GM18499 (cell line): ENCODE measurements around the gene TTC28.
"Not testable (repeated sequence)": the region's sequence is repeated elsewhere in the genome, so short reads cannot be mapped to it uniquely, and the experiment has no call there.

Source experiments
- ATAC-seq: cut with Tn5 transposase; IDR thresholded peaks from one replicate; pipeline ENCODE4 v1.9.1; 2021; ENCODE audit warnings: moderate number of reproducible peaks; ENCODE audit not compliant: insufficient read depth, unreplicated experiment

Gene TTC28

DNA sequence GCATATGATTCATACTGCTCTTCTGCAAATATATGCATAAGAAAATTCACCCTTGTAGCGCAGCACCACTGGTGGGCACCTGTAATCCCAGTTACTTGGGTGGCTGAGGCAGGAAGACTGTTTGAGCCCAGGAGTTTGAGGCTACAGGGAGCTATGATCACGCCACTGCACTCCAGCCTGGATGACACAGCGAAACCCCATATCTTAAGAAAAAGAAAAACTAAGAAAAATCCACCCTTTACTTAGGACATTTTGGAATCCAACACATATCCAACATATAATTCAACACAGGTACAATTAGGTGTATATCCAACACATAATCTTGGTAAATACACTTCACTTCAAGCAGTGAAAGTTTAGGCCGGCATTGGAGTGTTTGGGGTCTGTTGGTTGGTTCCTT lies 505.1 kb downstream of the TTC28 start:
- no peak for ATAC-seq

DNA sequence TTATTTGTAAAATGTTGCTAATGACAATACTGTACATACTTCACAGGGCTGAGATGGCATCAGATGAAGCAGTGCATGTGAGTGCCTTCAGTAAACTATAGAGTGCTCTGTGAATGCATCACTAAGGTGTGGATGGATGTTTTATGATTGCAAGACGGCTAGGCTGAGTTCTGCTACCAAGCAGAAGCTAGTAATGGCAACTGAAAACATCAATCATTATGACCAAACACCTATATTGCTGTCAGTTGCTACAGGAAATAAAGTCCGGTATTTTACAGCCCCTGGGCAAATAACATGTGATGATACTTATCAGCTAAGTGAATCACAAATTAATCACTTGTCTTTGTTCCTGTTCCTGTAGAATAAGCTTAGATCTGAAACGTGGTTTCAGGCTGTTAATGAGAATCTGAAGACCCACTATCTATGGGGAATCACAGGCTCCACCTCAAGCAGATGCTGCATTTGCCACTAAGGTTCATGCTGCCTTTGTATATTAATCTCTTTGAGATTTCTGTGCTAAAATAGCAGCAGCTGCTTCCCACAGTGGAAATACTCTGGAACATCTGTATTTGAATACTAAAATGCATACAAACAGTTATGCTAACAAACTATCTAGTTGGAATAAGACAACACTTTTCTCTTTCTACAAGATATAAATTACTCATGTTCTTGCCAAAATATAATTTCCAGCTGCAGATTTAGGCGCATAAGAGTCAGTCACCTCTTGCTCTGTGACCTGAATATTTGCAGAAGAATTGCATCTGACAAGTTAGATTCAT lies 506.6 kb downstream of the TTC28 start:
- no peak for ATAC-seq

DNA sequence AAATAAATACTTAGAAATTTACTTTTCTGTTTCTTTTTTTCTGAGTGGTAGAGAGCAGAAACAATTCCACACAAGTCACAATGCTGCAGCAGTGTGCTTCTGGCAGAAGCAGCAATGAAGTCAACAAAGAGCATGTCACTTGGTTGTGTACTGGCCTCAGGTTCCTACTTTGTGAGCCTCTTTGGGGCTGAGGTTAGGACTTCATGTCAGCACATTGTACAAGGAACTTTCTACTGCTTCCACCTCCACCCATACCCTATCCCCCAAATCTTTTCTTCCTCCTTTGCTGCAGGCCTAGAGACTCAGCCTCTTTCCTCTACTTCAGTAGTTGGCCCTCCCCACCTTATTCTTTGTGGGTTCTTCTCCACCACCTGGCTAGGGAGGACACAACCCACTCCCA lies 507.9 kb downstream of the TTC28 start:
- ATAC-seq: no peak

DNA sequence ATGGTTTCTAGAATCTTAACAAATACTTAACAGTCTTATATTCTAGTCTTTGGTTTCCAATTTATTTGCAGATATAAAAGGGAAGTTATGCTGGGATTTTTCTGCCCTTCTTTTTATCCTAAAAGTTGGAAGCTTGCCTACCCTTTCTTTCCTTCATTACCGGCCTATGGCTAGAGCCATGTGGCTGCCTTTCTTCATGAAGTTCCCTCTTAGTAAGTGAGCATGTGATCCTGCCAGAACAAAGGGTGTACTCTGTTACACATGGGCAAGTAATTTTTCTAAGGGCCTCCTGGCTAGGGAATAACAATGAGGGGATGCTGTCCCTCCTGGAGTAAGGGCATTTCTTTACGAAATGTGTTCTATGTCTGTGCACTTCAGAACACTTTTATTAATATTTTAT lies 508.5 kb downstream of the TTC28 start:
- no peak for ATAC-seq

DNA sequence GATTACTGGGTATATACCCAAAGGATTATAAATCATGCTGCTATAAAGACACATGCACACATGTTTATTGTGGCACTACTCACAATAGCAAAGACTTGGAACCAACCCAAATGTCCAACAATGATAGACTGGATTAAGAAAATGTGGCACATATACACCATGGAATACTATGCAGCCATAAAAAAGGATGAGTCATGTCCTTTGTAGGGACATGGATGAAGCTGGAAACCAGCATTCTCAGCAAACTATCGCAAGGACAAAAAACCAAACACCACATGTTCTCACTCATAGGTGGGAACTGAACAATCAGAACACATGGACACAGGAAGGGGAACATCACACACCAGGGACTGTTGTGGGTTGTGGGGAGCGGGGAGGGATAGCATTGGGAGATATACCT lies 510.3 kb downstream of the TTC28 start:
- ATAC-seq: not testable (repeated sequence)

DNA sequence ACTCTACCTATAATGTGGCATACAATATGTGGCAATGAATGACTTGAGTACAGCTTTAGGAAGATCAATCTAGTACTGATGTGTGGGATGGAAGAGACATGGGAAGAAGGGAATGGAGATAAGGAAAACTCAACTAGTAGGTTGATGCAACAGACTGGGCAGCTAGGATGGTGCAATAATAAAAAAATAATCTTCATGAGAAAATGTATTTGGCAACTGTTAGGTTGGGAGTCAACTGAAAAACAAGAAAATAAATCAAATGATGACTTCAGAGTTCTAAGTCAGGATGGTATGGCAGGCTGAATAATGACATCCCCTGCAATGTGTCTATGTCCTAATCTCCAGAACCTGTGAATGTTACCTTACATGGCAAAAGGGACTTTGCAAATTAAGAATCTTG lies 523.8 kb downstream of the TTC28 start:
- no peak for ATAC-seq

DNA sequence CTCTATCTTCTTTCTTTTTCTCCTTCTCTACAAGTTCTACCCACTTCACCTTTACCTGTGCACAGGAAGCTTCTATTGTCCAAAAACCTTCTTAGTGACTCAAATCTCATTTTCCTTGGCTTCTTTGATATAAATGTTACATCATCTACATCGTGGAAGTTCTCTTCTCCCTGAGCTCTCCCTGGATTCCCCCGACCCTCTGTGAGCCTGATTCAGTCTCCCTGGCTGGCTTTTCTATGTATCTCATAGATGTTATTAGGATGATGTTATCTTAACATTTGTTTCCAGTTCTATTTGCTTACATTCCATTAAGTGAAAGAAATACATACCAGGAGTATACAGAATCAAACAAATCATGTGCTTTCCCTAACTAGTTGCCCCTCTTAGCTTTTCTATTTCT lies 524.8 kb downstream of the TTC28 start:
- no peak for ATAC-seq

DNA sequence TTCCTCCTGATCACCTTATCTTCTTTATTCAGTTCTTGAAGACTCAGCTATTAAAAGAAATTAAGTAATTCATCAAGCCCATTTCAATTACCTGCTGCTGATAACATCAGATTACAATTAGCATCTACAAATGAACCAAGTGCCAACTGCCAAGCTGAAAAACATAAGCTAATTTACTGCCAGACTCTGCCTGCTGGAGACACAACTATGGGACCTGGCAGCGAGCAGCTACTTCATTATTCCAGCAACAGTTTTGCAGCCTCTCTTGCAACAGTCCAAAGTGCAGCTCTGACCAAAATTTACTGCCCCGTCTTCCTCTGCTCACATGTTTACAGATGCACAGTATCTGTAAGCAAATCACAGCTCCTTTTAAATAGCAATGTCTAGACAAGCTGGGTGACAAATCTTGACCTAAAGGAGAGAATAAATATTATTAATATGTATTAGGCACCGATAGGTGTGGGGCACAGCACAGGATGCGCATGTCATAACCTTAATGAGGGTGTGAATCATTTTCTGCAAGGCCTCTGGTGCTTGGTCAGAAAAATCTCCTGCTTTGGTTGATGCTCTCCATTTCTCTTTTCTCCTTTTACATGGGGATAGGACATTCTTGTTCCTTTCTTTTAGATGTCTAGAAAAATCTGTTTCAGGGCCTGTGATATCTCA lies 528.4 kb downstream of the TTC28 start:
- no peak for ATAC-seq

DNA sequence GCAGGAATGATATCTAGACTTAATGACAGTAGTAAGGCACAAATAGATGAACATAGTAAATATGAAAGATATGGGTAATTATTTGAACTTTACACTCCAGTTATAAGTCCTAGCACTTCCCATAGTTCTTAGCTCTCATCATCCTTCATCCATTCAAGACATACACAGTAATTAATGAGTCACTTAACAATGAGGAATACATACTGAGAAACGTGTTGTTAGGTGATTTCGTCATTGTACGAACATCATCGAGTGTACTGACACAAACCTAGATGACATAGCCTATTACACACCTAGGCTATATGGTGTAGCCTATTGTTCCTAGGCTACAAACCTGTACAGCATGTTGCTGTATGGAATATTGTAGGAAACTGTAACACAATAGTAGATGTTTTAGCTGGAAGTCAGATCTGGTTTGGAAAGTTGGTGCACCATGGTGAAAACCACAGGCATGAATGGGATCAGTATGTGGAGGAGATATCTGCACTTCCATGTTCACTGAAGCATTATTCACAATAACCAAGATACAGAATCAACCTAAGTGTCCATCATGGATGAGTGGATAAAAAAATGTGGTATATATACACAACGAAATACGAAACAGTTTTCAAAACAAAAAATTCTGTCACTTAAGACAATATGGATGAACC lies 530.7 kb downstream of the TTC28 start:
- ATAC-seq: no peak

DNA sequence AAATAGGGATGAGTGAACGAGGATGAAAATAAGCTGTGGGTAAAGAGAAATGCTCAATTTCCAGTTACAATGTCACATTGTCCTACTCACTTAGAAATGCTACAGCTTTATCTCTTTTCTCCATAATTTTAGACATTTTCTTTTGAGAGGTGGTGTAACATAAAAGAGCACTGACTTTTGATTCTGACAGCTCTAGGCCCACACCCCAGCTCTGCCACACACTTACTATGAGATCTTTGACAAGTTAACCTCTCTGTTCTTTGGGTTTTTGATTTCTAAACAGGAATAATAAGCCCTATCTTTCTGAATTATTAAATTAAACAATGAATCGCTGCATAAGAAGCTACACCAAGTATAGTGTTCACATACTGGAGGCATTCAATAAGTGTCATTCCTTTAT lies 532.2 kb downstream of the TTC28 start:
- no peak for ATAC-seq

DNA sequence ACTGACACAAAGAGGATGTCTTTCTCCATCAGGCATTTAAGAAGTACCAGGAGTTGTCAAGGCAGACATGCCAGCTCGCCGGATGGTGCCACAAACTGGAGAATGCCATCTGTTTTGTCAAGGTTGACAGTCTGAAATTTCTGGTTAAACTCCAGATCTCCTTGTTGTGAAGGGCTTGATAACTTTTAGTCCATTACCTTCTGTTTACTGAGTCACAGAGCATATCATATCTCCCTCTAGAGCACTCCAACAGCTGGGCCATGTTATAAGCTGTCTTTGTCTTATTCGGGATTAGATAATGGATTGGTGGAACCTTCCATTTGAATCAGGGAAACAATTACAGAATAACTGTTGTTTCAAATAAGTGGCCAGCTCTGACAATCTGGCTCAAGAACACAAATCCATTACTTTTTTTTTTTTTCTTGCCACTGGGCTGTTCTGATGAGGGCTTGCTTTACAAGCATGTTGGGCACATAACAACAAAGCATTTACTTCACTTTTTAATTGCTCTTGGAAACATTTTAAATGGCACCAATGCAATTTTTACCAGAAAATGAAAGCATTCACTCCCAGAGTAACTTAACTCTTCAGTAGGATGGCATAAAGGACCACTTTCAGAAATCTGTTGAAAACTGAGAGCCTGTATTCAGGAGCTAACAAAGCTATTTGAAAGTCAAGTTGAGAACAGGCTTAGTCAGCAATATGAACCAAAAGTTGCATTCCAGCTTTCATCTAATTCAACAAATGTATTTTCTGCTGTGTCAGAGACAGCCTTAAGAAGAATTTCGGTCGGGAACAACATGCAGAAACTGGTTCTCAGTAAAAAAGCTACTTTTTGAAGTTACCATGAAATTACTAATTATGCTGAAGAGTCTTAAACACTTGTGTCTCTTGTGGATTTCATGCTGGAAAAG lies 533.0 kb downstream of the TTC28 start:
- ATAC-seq: no peak

DNA sequence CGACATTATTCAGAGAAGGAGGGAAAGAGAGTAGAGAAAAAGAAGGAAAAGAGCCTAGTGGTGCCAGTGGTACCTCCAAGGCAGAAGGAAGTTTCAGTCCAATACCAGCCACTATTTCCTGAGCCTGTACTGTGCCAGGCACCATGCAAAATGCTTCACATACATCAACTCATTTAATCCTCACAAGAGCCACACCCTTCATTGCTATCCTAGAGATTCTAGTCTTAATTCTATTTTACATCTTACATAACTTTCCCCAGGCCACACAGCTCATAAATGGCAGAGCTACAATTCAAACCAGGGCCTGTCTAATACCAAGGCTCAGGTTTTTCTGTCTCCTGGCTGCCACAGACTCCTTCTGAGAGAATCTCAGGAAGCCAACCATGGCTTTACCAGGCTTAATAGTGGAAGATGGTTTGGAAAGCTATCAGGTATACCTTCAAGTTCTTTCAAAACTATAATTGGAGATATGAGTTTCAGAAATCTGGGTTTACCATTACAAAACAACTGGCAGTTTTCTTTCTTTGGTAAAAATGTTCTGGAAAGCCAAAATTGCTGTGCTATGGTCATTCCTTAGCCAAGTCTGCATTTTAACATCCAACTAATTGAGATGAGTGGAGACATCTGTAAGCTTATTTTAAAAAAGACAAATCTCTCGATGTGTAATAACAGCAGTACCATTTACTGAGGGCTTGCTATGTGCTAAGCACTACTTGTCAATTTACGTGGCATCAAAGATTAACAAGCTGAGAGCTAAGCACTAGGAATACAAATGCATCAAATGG lies 535.5 kb downstream of the TTC28 start:
- ATAC-seq: no peak

DNA sequence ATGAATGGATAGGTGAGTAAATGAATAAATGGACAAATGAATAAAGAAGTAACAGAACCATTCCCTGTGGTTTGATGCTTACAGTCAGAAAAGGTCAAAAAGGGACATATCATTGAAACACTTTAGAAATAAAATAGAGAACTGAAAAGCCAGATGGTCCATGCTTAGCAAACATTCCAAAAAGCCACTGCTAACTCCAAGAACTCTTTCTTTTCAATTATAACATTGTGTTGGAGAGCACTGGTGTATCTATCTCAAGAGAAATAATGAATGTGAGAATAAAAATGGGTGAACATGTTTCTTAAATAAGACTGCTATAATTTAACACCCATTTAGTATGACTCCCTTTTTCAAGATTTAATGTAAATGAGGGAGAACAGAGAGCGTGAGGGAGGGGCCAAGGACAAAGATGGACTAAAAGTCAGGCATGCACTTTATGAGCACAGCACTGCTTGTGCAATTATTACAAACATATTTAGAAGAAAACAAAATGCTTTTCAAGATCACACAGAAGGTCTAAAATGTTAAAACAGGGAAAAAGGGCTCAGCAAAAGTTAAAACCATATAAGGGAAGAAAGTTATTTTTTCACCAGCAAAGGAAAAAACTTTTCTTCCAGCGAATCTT lies 536.3 kb downstream of the TTC28 start:
- no peak for ATAC-seq

DNA sequence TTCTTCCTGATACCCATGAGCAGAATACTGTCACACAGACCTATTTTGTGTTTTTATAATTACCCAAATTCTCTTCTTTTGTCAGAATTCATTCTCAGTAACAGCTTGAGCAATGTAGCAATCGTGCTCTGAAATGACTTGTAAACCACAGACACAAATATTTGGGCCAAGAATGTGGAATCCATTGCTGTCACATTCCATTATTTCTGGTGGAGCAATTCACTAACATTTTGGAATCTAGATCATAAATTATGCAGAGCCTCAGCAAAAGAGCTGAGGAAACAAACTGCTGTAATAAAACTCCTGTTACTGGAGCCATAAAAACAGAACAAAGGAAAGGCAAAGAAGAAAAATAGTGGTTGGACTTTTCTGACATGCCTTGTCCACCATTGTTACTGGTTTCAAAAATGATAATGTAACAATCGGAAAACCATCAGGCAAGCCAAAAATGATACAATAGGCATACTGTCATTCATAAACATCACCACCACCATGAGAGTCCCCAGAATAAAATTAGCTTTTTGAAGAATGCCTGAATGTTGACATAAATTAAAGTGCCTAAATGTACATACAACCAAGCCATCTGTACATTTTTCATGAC lies 537.2 kb downstream of the TTC28 start:
- no peak for ATAC-seq

DNA sequence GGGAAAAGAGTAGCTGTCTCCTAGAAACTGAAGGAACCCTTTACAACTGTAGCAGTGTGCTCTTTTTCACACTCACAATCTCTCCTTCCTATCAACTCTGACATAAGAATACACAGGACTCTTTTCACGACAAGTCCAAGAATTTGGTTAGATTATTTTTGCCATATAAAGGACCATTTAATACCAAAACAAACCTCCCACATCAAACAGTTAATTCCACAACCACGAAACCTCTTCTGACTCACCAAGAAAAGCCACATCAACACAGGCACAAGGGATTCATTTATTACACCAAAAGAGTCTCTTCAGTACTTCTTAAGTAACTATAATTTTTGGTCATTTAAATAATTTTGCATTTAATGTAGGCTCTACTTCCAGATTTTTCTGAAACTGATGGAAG lies 538.0 kb downstream of the TTC28 start:
- ATAC-seq: no peak

DNA sequence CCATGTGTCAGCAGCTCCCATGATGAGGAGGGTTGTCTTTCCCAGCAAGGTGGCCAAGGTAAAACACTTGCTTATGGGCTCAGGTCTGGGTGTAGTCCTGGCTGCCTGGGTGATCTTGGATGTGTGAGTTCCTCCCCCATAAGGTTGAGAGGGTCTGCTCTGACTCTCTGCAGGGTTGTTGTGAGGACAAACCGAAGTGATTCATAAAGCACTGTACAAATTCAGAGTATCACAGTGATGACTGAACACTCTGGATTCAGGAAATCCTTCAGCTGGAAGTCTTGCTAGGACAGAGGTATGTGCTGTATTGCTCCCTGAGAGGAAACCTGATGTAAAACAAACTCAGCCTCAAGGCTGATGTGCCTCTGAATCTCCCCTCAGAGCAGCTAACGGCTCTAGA lies 539.7 kb downstream of the TTC28 start:
- no peak for ATAC-seq

DNA sequence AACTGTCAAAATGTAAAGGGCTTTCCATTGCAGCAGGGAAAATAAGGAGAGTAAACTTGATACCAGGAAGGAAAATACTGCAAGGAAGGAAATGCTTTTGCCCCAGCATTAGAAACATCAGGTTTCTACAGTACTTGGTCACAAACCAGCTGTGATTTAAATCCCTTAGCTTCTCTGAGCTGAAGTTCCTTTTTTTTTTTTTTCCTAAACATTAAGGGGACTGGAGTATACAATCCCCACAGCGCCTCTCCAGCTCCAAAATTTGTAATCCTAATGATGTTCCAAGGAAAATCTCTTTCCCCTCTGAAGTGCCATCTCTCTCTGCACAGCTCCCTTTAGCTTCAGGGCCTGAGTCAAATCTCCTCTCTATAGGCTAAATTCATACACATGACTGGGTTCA lies 540.1 kb downstream of the TTC28 start:
- no peak for ATAC-seq

DNA sequence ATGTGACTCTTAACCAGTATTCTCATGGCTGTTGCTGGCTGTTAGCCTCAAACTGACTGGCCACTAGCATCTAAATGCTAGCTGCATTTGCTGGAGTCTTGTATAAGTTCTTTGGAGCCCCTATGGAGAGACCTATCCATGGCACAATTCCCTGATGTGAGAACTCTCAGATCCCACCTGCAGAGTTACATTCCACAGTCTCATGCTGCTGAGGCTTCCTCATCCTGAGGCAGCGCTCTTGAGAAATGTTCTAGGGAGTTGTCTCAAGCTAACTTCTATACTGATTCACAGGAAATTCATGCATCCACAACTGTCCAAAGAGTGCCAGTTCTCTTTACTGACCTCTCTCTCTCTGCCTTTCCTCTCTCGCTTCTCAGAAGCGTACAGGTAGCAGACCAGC lies 542.6 kb downstream of the TTC28 start:
- no peak for ATAC-seq

DNA sequence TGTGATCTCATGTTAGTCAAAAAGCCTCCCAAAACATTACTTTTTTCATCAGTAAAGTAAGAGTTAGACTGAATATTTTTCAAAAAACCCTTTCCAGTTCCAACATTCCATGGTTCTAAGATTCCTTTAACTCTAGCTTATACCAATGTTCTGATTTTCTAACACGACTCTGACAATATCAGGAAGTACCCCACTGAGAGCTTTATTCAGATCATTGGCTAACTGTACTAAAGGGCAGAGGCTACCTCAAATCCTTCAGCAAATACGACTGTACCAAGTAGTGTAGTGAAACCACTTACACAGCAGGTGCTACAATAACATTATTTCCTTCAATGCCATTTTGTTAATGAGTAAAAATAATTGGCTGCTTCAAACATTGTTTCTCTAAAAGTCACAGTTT lies 547.2 kb downstream of the TTC28 start:
- ATAC-seq: no peak
